Peyer's patch (tissue), 4 donors: ENCODE results near the gene SENP8. TPM values are rescaled to one million over a fixed set of nuclear protein-coding genes. Genes with fewer than 3 reads are reported as not detected.
A peak's percentile ranks its signal among the peaks of the same experiment; 100 is the strongest.

ENCODE experiments used
- DNase-seq, 3 donors: peaks; one replicate each; pipeline ENCODE4 v3.0.0-alpha.2; 2017 to 2019
- H3K27ac ChIP-seq, 4 donors: fragments of 200-600 bp; sonication (generic); one replicate each; pipeline ENCODE4 v1.5.1; 2016 to 2019
- H3K27me3 ChIP-seq, 2 donors: fragments of 200-600 bp; sonication (generic); one replicate each; pipeline ENCODE4 v1.5.1; 2019
- H3K36me3 ChIP-seq, 3 donors: fragments of 200-600 bp; sonication (generic); one replicate each; pipeline ENCODE4 v1.5.1; 2016 to 2019
- H3K4me1 ChIP-seq, 4 donors: fragments of 200-600 bp; sonication (generic); one replicate each; pipeline ENCODE4 v1.5.1; 2016 to 2019
- H3K4me3 ChIP-seq, 4 donors: fragments of 200-600 bp; sonication (generic); 1 replicate in 3 of 4; 2 replicates in 1 of 4; pipeline ENCODE4 v1.5.1; 2016 to 2019; ENCODE audit warnings: mild to moderate bottlenecking in 1 of 4
- H3K9me3 ChIP-seq, 4 donors: fragments of 200-600 bp; sonication (generic); one replicate each; pipeline ENCODE4 v1.5.1; 2016 to 2019; ENCODE audit warnings: mild to moderate bottlenecking in 1 of 4
- CTCF ChIP-seq, 6 experiments: fragments of 450-650 bp in 4 of 6; fragments of 200-600 bp in 2 of 6; sonication (generic) in 1 of 6; IDR thresholded peaks; one replicate each; pipeline ENCODE4 v1.5.1; 2017 to 2019; ENCODE audit warnings: antibody characterized with exemption in 6 of 6, mild to moderate bottlenecking in 3 of 6, moderate library complexity in 1 of 6
- POLR2A ChIP-seq, 2 donors: fragments of 450-650 bp; IDR thresholded peaks; one replicate each; pipeline ENCODE4 v1.5.1; 2017; ENCODE audit warnings: antibody characterized with exemption in 2 of 2, mild to moderate bottlenecking in 2 of 2, moderate library complexity in 2 of 2
- total RNA-seq, 4 donors: library from RNA; depleted of rRNA; stranded (reverse); fragments of >200 nt; gene quantifications; one replicate each; pipeline ENCODE4 v1.1.0, GENCODE V29; 2016

Gene SENP8
- total RNA-seq, 4 donors from 2014 or later = 0.88 to 2.4 (median 0.95) TPM; not detected in 1

GRCh38 chr15:72155635-72156616, 37.7 kb downstream of the SENP8 start:
- DNase-seq = peak; percentile 71 to 94 (median 89)
- Histone ChIP-seq H3K9me3 (no peaks in the 10 kb centered on the region), H3K36me3 (no peaks in the 10 kb centered on the region), H3K27me3 (no peaks in the 10 kb centered on the region), H3K4me3 (peak overlapping the region; percentile 21 to 59 (median 42)), H3K4me1 (peaks cover 0 to 9% (median 0%) of the 10 kb centered on the region in 4 donors), H3K27ac (peak overlapping the region in 3 of 4 donors; percentile 24 to 65 (median 57))
- TF ChIP-seq POLR2A (IDR thresholded peaks at IDR 0.05) = no peak
- peak; percentile 50 to 94 (median 89) for TF ChIP-seq CTCF (IDR thresholded peaks at IDR 0.05)

GRCh38 chr15:72156928-72157327, 38.7 kb downstream of the SENP8 start:
- H3K36me3 ChIP-seq = no peaks in the 10 kb centered on the region
- no peak overlapping the region for H3K4me3 ChIP-seq
- DNase-seq = no peak
- H3K27me3 ChIP-seq = no peaks in the 10 kb centered on the region
- peaks cover 0 to 9% (median 0%) of the 10 kb centered on the region in 4 donors for H3K4me1 ChIP-seq
- no peaks in the 10 kb centered on the region for H3K9me3 ChIP-seq
- no peak overlapping the region for H3K27ac ChIP-seq
- TF ChIP-seq CTCF (IDR thresholded peaks at IDR 0.05) = no peak
- TF ChIP-seq POLR2A (IDR thresholded peaks at IDR 0.05) = no peak

- no peak overlapping the region for H3K27ac ChIP-seq
- TF ChIP-seq POLR2A (IDR thresholded peaks at IDR 0.05) = no peak
- H3K4me3 ChIP-seq = no peak overlapping the region
- no peak for DNase-seq
- no peaks in the 10 kb centered on the region for H3K4me1 ChIP-seq
- H3K9me3 ChIP-seq = no peaks in the 10 kb centered on the region
- H3K36me3 ChIP-seq = no peaks in the 10 kb centered on the region
- no peaks in the 10 kb centered on the region for H3K27me3 ChIP-seq
Observed at GRCh38 chr15:72160696-72161245, 42.6 kb downstream of the SENP8 start.

GRCh38 chr15:72161361-72162132, 43.3 kb downstream of the SENP8 start:
- Histone ChIP-seq H3K4me1 (no peaks in the 10 kb centered on the region), H3K36me3 (no peaks in the 10 kb centered on the region), H3K9me3 (no peaks in the 10 kb centered on the region), H3K27ac (no peak overlapping the region), H3K4me3 (no peak overlapping the region), H3K27me3 (no peaks in the 10 kb centered on the region)
- no peak for DNase-seq
- TF ChIP-seq POLR2A (IDR thresholded peaks at IDR 0.05) (no peak), CTCF (IDR thresholded peaks at IDR 0.05) (no peak)

- Histone ChIP-seq H3K4me3 (no peak overlapping the region), H3K9me3 (no peaks in the 10 kb centered on the region), H3K36me3 (no peaks in the 10 kb centered on the region), H3K27ac (no peak overlapping the region), H3K27me3 (no peaks in the 10 kb centered on the region), H3K4me1 (no peaks in the 10 kb centered on the region)
- no peak for DNase-seq
- TF ChIP-seq CTCF (IDR thresholded peaks at IDR 0.05) (no peak), POLR2A (IDR thresholded peaks at IDR 0.05) (no peak)
Observed at GRCh38 chr15:72162569-72162968, 44.4 kb downstream of the SENP8 start.
